GM19043 (cell line): ENCODE results near the gene LPP.

Experiments
- ATAC-seq: cut with Tn5 transposase; IDR thresholded peaks from one replicate; pipeline ENCODE4 v1.9.1; 2021; ENCODE audit warnings: low read depth; ENCODE audit not compliant: unreplicated experiment

LPP gene

DNA sequence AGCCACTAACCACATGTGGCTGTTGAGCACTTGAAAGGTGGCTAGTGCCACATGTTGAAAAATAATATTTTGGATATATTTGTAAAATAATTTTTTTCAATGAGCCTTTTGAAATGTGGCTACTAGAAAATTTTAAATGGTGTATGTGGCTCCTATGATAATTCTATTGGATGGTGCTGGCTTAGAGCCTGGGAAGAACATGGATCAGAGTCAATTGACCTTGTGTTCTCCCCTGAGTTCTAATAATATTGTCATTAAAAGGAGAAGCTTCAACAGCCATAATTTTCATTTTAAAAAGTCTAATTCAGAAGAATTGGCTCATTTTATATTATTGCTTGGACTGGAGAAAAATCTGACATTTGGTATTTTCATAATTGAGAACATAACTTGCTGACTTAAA lies 167.3 kb downstream of the LPP start:
- ATAC-seq, result no peak

DNA sequence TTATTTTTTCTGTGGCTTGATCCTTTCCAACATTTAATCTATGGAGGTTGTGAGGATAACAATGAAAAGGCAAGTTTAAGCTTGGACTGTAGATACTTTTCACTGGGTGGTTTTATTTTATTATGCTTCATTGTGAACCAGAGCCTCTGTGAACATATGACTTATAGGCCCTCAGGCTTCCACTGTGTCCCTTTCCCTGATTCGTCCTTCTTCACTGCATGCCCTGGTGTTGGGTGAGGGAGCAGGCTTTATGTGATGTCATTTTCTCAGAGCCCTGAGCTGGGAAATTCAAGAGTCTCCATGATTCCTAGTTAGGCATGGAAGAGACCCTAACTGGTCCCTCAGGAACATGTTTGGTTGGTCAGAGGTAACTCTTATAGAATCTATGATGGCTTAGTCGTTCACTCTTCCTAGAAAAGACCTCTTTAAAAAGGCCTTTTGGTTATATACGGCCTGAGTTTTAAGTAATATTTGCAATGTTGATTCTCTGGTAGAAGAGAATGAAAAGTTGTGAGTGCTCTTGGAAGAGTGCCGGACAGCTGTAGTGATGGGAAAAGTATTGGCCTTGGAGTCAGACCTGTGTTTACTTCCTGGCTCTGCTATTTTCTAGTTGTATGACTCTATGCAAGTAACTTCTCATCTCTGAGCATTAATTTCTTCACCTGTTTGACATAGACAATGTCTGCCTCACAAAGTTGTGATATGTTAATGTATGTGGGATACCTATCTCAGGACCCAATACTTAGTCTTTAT lies 168.4 kb downstream of the LPP start:
- ATAC-seq, result no peak

DNA sequence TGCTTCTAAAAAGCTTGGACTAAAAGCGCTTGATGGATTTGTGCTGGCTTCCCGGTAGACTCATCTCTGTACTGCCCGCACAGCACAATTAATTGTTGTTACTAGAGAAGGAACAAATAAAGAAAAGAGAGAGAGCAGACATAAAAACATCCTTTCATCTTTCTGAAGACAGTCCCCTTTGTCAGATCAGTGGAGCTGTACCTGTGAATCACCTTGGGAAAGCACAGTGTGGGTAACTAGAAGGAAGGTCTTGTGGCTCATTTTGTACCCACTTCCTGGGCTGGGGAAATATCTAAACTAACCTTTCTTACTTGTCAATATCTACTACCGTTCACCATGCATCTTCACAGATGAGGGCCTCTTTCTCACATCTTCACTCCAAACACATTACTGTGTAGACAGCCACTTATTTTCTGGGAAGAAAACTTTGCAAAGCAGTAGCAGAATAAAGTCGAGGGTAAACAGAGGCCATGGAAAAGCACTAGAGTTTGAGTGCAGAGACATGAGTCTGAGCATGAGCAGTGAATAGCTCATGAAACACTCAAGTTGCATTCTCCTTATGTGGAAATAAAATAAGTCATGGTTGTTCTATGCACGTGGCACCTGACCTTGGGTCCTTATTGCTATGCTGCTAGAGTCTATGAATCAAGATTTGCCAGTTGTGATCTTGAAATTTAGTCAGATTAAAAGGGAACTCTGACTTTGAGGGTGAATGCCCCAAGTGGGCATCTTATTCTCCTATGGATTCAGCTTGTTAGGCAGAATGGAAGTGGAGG lies 169.3 kb downstream of the LPP start:
- ATAC-seq, result no peak

- ATAC-seq, result no peak
Measured at GRCh38 chr3:188326111-188326510, 172.2 kb downstream of the LPP start.

GRCh38 chr3:188326968-188327367 lies 173.0 kb downstream of the LPP start:
- ATAC-seq, result no peak

GRCh38 chr3:188327433-188327832 lies 173.5 kb downstream of the LPP start:
- ATAC-seq, result no peak

GRCh38 chr3:188330138-188330537 lies 176.2 kb downstream of the LPP start:
- no peak for ATAC-seq

DNA sequence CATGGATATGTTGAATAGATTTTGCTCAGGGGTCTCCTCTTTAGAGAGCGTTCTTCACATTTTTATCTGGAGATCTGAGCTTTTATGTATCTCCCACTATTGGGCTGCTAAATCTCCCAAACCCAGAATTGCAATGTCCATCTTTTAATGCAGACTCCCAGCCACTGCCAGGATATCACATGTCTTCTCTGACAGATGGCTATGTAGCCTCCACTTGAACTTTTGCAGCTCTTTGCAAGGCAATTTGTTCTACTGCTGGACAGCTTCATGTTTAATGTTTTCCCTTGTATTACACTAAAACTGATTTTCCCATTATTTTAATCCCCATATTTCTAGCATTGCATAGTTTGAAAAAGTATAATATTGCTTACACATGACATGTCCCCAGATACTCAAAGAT lies 177.2 kb downstream of the LPP start:
- no peak for ATAC-seq

DNA sequence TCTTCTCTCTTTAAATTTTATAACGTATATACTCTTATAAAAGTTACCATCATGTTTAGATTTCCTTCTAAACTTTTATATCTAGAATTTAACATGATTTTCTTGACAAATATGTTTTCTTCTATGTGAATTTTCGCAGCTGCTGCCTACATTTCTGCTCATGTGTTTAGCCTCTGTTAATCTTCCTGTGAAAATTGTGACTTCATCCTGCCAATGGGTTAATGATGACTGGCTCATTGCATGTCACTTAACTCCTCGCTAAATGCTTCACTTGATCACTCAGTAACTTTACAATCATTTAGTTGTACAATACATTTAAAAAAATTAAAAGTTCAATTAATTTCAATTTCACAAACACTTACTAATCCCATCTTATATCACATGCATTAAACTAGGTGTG lies 178.1 kb downstream of the LPP start:
- ATAC-seq, result no peak

- no peak for ATAC-seq
Measured at GRCh38 chr3:188335656-188336055, 181.7 kb downstream of the LPP start.

DNA sequence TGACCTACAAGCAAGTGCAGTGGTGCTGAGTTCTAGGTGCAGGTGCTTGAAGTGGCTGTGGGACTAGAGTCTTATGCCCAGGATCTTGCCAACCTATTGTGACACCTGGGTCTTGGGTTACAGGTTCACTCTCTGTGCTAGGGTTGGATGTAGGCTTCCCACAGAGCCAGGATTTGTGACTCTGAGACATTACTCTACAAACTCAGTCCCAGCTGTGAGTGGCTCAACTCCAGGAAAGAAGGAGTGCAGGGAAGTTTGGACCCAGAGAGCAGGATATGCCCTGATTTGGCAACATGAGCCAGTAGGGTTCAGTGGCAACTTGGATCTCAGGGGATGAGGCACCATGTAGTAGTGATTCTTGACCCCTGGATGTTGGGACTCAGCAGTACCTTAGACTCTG lies 182.2 kb downstream of the LPP start:
- ATAC-seq, result no peak

DNA sequence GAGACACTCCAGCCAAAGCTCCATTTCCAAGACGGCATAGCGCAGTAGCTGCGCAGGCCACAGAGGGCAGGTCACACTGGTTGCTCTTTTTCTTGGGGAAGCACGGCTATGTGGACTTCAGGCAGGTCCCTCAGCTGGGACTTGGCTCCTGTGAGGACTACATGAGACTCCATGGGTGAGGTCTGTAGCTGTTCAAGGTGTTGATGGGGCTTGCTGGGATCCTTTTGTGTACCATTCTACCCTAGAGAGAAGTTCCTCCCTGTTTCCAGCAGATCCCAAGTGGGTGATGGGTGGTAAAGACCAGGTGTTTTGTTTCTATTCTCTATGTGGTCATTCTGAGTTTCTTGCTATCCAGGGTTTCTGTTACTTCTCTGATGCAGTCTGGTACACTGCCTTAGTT lies 183.3 kb downstream of the LPP start:
- ATAC-seq, result no peak

DNA sequence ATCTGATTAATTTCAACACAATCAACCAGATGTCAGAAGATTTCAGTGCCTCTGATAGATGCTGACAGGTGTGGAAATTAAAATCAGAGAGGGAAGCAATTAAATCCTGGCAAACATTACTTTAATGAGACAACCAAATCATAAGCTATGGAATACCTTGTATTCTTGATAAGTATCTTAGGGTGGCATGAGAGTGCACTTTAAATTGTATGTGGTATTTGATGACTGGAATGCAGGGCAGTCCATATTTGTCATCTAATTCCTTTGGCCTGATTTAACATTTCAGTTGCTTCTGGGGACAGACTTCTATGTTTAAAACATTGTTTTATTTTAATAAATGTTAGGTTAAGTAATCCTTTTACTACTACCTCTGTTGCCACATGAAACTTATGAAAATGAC lies 184.1 kb downstream of the LPP start:
- ATAC-seq, result no peak

DNA sequence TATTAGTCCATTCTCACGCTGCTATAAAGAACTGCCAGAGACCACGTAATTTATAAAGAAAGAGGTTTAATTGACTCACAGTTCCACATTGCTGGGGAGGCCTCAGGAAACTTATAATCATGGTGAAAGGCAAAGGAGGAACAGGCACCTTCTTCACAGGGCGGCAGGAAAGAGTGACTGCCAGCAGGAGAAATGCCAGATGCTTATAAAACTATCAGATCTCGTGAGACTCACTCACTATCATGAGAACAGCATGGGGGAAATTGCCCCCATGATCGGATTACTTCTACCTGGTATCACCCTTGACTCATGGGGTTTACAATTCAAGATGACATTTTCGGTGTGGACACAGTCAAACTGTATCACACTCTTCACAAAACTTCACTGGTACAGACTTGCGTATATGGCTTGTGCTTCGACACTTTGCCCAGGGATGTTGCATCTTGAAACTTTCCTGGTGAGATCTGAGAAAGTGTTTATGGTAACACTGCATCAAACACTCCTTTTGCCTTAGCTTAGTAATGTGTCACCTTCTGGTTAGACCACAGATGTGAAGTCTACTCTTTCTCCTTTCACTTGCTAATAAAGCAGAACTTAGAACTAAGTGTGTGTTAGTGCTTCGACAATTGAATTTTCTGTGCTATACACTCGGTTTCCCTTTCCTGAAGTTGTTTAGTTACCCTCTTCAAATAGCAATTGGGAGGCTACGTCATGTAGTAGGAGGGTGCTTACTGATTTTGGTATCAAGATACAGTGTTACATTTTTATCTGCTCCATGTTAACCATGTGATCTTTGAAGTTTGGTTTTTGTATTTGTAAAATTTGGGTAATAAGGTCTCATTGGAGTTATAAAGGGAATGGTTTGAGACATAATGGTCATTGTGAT lies 185.7 kb downstream of the LPP start:
- no peak for ATAC-seq

DNA sequence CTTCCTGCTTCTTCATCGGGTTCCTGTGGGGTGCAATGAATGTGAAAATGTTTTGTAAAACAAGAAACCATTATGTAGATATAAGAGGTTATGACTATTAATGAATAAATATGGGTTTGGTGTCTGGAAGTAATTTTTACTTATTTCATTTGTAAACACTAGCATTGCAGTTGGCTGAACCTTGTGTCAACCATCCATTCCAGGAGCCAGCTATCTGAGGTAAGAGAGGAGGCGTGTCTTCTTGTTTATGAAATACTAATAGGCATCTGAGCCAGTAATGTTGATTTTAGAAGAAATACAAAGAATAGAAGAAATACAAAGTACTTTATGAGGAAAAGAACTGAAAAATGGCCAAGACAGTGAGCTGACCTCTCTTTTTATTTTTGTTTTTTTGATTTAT lies 187.5 kb downstream of the LPP start:
- ATAC-seq, result no peak

- ATAC-seq, result peak; percentile 59
Measured at GRCh38 chr3:188342991-188343732, 189.2 kb downstream of the LPP start.

- ATAC-seq, result no peak
Measured at GRCh38 chr3:188343894-188344293, 189.9 kb downstream of the LPP start.

- no peak for ATAC-seq
Measured at GRCh38 chr3:188345223-188345622, 191.3 kb downstream of the LPP start.

DNA sequence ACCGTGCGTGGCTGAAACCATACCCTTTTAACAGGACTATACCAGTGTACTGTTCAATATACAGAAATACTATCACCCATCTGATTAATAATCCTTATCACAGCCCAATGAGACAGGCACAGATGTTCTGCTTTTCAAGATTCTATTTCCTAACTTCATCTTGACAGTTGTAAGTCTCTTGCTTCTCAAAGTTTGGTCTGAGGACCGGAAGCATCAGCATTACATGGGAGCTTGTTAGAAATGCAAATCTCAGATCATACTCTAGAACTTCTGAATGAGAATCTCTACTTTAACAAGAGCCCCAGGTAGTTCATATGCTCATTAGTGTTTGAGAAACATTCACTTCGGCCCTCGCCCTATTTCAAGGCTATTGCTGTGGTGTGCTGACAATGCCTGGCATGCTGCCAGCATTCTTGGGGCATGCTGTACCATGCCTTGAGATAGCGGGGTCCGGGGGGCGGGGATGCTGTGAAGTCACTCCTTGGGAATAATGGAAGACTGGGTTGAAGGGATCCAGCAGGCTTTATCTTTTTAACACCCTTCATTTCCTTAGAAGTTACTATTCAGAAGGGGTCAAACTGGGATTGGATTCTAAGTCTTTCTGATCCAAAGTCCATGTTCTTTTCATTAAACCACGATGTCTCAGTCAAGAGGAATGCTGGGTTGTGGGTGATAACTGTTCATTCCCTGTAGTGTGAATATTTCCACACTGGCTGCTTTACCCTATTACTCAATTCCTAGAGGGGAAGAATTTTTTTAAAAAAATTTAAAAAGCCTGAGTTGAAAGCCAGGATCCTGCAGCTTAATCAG lies 194.7 kb downstream of the LPP start:
- no peak for ATAC-seq
